ENCODE results near the gene ITPR2. TPM values are rescaled to one million over a fixed set of nuclear protein-coding genes. Genes with fewer than 3 reads are reported as not detected.

ITPR2 gene
- total and polyA plus RNA-seq, 4 donors, result 11.7 to 93.3 (median 35.4) TPM

DNA sequence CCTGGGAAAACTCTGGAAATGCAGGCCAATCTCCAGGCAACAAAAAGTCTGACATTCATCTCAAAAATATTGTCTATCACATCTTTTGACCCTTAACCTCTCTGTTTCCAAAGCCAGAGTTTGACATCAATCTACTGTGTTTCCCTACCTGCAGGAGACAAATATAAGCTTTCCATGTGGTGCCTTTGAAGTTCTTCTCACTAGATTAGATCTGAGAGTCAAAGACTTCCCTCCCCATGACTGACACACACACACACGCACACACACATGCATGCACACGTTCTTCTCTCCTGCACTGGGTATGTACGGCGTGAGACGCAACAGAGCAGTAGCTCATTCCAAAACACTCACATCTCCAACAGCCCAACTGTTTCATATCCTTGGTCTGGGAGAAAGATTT lies 8.1 kb upstream of the ITPR2 start (continued):
- TF ChIP-seq, protein P1, sequence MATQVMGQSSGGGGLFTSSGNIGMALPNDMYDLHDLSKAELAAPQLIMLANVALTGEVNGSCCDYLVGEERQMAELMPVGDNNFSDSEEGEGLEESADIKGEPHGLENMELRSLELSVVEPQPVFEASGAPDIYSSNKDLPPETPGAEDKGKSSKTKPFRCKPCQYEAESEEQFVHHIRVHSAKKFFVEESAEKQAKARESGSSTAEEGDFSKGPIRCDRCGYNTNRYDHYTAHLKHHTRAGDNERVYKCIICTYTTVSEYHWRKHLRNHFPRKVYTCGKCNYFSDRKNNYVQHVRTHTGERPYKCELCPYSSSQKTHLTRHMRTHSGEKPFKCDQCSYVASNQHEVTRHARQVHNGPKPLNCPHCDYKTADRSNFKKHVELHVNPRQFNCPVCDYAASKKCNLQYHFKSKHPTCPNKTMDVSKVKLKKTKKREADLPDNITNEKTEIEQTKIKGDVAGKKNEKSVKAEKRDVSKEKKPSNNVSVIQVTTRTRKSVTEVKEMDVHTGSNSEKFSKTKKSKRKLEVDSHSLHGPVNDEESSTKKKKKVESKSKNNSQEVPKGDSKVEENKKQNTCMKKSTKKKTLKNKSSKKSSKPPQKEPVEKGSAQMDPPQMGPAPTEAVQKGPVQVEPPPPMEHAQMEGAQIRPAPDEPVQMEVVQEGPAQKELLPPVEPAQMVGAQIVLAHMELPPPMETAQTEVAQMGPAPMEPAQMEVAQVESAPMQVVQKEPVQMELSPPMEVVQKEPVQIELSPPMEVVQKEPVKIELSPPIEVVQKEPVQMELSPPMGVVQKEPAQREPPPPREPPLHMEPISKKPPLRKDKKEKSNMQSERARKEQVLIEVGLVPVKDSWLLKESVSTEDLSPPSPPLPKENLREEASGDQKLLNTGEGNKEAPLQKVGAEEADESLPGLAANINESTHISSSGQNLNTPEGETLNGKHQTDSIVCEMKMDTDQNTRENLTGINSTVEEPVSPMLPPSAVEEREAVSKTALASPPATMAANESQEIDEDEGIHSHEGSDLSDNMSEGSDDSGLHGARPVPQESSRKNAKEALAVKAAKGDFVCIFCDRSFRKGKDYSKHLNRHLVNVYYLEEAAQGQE (IDR thresholded peaks at IDR 0.05), result no peak
- TF ChIP-seq HNF4A (conservative IDR thresholded peaks at IDR 0.05), result no peak
- TF ChIP-seq GABPA (IDR thresholded peaks at IDR 0.05 in 1 of 2, conservative IDR thresholded peaks at IDR 0.05 in 1 of 2), result no peak

DNA sequence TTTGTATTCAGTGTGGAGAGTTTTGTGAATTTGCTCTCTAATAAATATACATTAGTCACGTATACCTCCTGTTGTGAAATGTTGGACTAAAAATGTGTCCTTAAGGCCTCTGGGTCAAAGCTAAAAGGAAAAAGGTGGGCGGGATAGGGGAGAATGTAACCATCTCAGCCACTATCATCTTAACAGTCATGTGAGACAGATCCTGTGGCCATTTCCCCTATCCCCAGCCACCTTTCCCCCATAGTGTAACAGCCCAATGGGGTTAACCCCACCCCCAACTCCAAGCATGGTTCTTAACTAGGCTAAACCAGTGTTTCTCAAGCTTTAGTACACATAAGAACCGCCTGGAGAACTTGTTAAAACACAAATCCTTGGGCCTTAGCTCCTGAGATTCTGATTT lies 6.5 kb upstream of the ITPR2 start:
- Histone ChIP-seq H3K4me3 (ENCODE audit: low read depth in 1 of 3, low read length in 3 of 3) (no peak overlapping the region), H3K27me3 (ENCODE audit: control insufficient read depth in 4 of 4, insufficient read depth in 4 of 4, low read length in 3 of 4) (no peaks in the 10 kb centered on the region), H3K36me3 (ENCODE audit: control insufficient read depth in 4 of 4, insufficient read depth in 3 of 4, low read depth in 1 of 4, low read length in 3 of 4) (no peaks in the 10 kb centered on the region), H3K9ac (ENCODE audit: low read depth in 1 of 2, low read length in 2 of 2) (no peak overlapping the region), H3K4me1 (ENCODE audit: control insufficient read depth in 4 of 4, insufficient read depth in 4 of 4, low read length in 3 of 4) (no peaks in the 10 kb centered on the region), H3K27ac (ENCODE audit: low read depth in 1 of 2, low read length in 2 of 2) (no peak overlapping the region), H3K9me3 (ENCODE audit: control insufficient read depth in 4 of 4, low read length in 3 of 4) (no peaks in the 10 kb centered on the region)
- TF ChIP-seq YY1 (IDR thresholded peaks at IDR 0.05) (no peak), GABPA (IDR thresholded peaks at IDR 0.05 in 1 of 2, conservative IDR thresholded peaks at IDR 0.05 in 1 of 2) (no peak), NR2F2 (IDR thresholded peaks at IDR 0.05) (no peak), HNF4A (conservative IDR thresholded peaks at IDR 0.05) (no peak), TAF1 (conservative IDR thresholded peaks at IDR 0.05) (no peak), FOXA1 (IDR thresholded peaks at IDR 0.05) (no peak), RAD21 (IDR thresholded peaks at IDR 0.05) (no peak), JUND (IDR thresholded peaks at IDR 0.05) (no peak), SP1 (IDR thresholded peaks at IDR 0.05) (no peak), EGR1 (IDR thresholded peaks at IDR 0.05; ENCODE audit: low read depth in 2 of 2) (no peak), RXRA (IDR thresholded peaks at IDR 0.05) (no peak), HNF4G (IDR thresholded peaks at IDR 0.05) (no peak)
- TF ChIP-seq, protein P2, sequence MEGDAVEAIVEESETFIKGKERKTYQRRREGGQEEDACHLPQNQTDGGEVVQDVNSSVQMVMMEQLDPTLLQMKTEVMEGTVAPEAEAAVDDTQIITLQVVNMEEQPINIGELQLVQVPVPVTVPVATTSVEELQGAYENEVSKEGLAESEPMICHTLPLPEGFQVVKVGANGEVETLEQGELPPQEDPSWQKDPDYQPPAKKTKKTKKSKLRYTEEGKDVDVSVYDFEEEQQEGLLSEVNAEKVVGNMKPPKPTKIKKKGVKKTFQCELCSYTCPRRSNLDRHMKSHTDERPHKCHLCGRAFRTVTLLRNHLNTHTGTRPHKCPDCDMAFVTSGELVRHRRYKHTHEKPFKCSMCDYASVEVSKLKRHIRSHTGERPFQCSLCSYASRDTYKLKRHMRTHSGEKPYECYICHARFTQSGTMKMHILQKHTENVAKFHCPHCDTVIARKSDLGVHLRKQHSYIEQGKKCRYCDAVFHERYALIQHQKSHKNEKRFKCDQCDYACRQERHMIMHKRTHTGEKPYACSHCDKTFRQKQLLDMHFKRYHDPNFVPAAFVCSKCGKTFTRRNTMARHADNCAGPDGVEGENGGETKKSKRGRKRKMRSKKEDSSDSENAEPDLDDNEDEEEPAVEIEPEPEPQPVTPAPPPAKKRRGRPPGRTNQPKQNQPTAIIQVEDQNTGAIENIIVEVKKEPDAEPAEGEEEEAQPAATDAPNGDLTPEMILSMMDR (IDR thresholded peaks at IDR 0.05; ENCODE audit: low read depth, low read length, missing input control), result no peak
- TF ChIP-seq, protein P3, sequence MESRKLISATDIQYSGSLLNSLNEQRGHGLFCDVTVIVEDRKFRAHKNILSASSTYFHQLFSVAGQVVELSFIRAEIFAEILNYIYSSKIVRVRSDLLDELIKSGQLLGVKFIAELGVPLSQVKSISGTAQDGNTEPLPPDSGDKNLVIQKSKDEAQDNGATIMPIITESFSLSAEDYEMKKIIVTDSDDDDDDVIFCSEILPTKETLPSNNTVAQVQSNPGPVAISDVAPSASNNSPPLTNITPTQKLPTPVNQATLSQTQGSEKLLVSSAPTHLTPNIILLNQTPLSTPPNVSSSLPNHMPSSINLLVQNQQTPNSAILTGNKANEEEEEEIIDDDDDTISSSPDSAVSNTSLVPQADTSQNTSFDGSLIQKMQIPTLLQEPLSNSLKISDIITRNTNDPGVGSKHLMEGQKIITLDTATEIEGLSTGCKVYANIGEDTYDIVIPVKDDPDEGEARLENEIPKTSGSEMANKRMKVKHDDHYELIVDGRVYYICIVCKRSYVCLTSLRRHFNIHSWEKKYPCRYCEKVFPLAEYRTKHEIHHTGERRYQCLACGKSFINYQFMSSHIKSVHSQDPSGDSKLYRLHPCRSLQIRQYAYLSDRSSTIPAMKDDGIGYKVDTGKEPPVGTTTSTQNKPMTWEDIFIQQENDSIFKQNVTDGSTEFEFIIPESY (IDR thresholded peaks at IDR 0.05), result no peak
- TF ChIP-seq, protein P4, sequence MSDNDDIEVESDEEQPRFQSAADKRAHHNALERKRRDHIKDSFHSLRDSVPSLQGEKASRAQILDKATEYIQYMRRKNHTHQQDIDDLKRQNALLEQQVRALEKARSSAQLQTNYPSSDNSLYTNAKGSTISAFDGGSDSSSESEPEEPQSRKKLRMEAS (IDR thresholded peaks at IDR 0.05), result no peak
- 95% methylated on average over 3 of the region's 3 CpGs for WGBS
- no peak for DNase-seq (ENCODE audit: low spot score)
